GM12892 (cell line): ENCODE results near the gene MSANTD3.

Source experiments
- DNase-seq: peaks from one replicate; pipeline ENCODE4 v3.0.0; 2011; ENCODE audit not compliant: insufficient read length
- FAIRE-seq: peaks from 2 replicates; lab custom pipeline; 2011; peaks lifted over from hg19 to GRCh38; lab: Jason Lieb, UNC
- POLR2A ChIP-seq: IDR thresholded peaks from 2 replicates; pipeline ENCODE4 v1.6.1; 2011; ENCODE audit warnings: low read depth, low read length, control low read depth
- POLR2AphosphoS5 ChIP-seq: IDR thresholded peaks from 2 replicates; pipeline ENCODE4 v1.6.1; 2011; ENCODE audit warnings: low read depth, low read length, control low read depth
- TAF1 ChIP-seq: IDR thresholded peaks from 2 replicates; pipeline ENCODE4 v1.6.1; 2011; ENCODE audit warnings: low read depth, mild to moderate bottlenecking, control low read depth, low read length, borderline replicate concordance

Gene MSANTD3

GRCh38 chr9:100473276-100474081, 46.5 kb downstream of the MSANTD3 start:
- no peak for FAIRE-seq
- DNase-seq: peak; percentile 41
- no peak for TF ChIP-seq POLR2AphosphoS5
- TF ChIP-seq TAF1: no peak
- no peak for TF ChIP-seq POLR2A

GRCh38 chr9:100474082-100474923, 47.4 kb downstream of the MSANTD3 start:
- TF ChIP-seq POLR2A (no peak), POLR2AphosphoS5 (no peak), TAF1 (no peak)
- DNase-seq: no peak
- no peak for FAIRE-seq

DNA sequence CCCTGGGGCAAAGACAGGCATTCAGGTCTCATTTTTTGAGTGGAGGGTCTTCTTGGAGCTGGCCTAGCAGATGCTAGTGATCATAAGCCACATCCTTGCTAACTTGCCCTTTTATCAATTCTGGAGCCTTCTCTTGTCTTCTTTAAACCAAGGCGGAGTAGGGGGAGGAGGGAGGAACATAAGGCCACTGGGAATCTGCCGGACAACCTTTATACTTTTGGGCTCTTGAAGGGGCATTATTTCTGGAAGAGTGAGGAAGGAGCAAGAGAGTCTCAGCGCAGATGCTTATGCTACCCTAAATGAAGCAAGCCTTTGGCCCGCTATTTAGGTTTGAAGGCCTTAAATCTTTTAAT, 48.0 kb downstream of the MSANTD3 start:
- FAIRE-seq (no peak), DNase-seq (no peak)
- TF ChIP-seq POLR2AphosphoS5: no peak
- TF ChIP-seq TAF1: no peak
- no peak for TF ChIP-seq POLR2A

DNA sequence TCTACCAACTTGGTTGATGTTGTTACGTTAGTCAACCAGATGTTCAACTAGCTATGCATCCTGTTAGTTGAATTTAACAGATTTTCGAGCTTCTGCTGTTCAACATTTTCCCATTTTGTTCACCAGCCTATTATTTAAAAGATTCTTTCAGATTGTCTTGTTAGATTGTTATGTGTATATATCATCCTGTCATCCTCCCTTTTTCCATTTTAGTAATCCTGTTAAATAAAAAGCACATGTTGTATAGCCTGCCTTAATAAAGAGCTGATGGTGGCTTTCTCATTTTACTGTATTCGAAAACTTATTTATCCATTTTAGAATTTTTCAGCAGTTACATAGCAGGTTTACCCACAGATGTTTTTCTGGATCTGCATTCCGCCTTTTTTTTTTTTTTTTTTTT, 50.3 kb downstream of the MSANTD3 start:
- TF ChIP-seq POLR2AphosphoS5 (no peak), TAF1 (no peak), POLR2A (no peak)
- DNase-seq: no peak
- FAIRE-seq: no peak

GRCh38 chr9:100478192-100478591, 51.2 kb downstream of the MSANTD3 start:
- no peak for TF ChIP-seq TAF1
- no peak for TF ChIP-seq POLR2A
- TF ChIP-seq POLR2AphosphoS5: no peak
- DNase-seq (no peak), FAIRE-seq (no peak)

GRCh38 chr9:100479820-100480219, 52.9 kb downstream of the MSANTD3 start:
- FAIRE-seq (no peak), DNase-seq (no peak)

GRCh38 chr9:100485196-100485595, 58.3 kb downstream of the MSANTD3 start:
- TF ChIP-seq POLR2AphosphoS5 (no peak), POLR2A (no peak), TAF1 (no peak)
- peak; percentile 69 for FAIRE-seq

More at GRCh38 chr9:100479820-100480219, 52.9 kb downstream of the MSANTD3 start:
- no peak for TF ChIP-seq TAF1
- no peak for TF ChIP-seq POLR2A
- no peak for TF ChIP-seq POLR2AphosphoS5

GRCh38 chr9:100486479-100487176, 59.7 kb downstream of the MSANTD3 start:
- FAIRE-seq (no peak), DNase-seq (no peak)
- no peak for TF ChIP-seq TAF1
- no peak for TF ChIP-seq POLR2A
- TF ChIP-seq POLR2AphosphoS5: no peak

More at GRCh38 chr9:100485196-100485595, 58.3 kb downstream of the MSANTD3 start:
- DNase-seq: no peak

DNA sequence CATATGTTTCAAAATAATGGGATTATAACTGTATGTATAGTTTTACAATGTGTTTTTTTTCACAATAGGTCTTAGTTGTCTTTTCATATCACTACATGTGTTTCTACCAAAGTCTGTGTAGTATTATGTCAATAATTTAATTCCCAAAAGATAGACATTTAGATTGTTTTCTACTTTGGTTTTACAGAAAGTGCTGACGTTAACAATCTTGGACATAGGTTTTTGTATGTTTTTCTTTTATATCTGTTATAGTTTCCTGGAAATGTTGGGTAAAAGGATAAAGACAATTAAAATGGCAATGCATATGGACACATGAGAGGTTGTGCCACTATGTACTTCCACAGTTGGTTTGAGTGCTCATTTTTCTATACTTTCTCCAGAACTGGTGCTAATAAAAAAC, 61.2 kb downstream of the MSANTD3 start:
- DNase-seq (no peak), FAIRE-seq (no peak)
- no peak for TF ChIP-seq TAF1
- no peak for TF ChIP-seq POLR2AphosphoS5
- no peak for TF ChIP-seq POLR2A

- FAIRE-seq (no peak), DNase-seq (no peak)
- no peak for TF ChIP-seq POLR2AphosphoS5
- TF ChIP-seq POLR2A: no peak
- no peak for TF ChIP-seq TAF1
These were observed 62.9 kb downstream of the MSANTD3 start for GRCh38 chr9:100489836-100490235.

GRCh38 chr9:100492952-100493351, 66.0 kb downstream of the MSANTD3 start:
- no peak for DNase-seq
- FAIRE-seq: no peak
- no peak for TF ChIP-seq POLR2A
- TF ChIP-seq POLR2AphosphoS5: no peak
- no peak for TF ChIP-seq TAF1
